ENCODE results near the gene PCYT1A.
A peak's percentile ranks its signal among the peaks of the same experiment; 100 is the strongest.

PCYT1A gene

DNA sequence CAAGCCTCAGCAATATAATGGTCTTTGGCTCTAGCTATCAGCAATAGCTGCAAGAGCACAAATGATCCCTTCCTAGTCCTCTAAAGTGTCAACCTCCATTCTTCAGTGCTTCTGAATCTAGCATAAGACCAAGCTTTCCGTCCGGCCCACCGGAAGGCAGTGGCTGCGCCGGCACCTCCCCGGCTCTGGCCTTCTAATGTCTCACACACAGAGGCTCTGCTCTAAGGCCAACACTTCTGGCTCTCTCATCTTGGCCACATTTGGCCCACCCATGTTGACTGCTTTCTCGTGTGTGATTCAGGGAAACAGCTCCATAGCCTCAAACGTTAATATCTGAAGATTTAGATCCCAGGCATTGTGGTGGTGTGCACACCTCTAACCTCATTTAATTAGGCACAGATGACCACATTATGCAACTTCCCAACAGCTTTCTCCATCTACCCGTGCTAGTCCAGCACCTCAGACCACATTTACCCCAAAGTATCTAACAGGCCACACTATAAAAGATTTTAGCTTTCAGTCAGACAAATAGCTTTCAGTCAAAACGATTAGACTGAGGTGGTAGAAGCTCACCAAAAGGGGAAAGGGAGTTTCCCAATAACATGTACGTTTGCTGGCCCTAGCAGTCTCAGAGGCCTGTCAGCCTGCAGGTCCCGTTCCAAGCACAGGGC, 51.9 kb downstream of the PCYT1A start:
- DNase-seq, result peak; percentile 56

GRCh38 chr3:196232882-196233251, 54.7 kb downstream of the PCYT1A start:
- DNase-seq, result no peak

- peak; percentile 82 for DNase-seq
Measured at GRCh38 chr3:196232154-196232881, 55.2 kb downstream of the PCYT1A start.

DNA sequence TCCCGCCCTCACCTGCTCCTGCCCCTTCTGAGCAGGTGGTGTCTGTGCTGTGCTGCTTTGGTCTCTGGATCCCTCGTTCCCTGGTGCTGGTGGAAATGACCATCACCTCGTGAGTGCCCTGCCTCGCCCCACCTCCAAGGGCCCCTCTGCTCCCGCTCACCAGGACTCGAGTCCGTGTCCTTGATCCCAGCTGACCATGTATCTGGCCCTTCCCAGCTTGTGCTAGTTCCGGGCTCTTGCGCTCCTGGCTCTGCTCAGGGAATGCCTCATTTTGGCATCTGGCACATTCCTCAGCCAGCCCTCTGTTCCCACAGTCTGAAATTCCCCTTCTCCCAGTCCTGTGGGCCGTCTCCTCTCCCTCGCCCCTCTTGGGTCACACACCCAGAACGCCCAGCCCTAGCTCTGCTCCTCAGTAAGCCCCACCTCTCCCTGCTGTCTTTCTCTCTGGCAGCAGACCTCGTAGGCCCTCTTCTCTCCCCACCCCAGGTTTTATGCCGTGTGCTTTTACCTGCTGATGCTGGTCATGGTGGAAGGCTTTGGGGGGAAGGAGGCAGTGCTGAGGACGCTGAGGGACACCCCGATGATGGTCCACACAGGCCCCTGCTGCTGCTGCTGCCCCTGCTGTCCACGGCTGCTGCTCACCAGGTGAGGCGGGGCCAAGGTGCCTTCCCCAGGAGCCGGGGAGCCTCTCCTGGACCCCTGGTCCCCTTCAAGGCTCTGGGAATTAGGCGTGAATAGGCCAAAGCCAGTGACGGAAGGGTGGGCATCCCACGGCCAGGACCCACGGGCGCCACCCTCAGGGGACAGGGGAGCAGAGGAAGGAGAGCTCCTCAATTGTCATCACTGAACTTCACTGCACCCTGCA, 59.7 kb downstream of the PCYT1A start:
- no peak for DNase-seq

- no peak for DNase-seq
Measured at GRCh38 chr3:196227121-196227561, 60.4 kb downstream of the PCYT1A start.

DNA sequence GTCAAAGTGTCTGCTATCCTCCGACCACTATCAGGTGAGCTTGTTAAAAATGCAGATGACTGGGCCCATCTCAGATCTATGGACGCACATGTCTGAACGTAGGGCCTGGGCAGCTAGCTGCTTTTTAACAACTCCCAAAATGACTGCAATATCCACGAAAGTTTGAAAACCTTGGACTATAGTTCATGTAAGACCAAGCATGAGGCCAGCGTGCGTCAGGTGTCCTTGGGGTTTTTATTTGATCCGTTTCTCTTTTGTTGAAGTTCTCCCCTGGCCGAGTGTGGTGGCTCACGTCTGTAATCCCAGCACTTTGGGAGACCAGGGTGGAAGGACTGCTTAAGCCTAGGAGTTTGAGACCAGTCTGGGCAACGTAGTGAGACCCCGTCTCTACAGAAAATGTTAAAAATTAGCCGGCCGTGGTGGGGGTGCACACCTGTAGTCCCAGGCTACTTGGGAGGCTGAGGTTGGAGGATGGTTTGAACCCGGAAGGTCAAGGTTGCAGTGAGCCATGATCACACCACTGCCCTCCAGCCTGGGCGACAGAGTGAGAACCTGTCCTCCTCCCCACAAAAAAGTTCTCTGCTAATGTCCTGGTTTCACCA, 61.7 kb downstream of the PCYT1A start:
- no peak for DNase-seq

- DNase-seq, result no peak
Measured at GRCh38 chr3:196225086-196225485, 62.4 kb downstream of the PCYT1A start.

DNA sequence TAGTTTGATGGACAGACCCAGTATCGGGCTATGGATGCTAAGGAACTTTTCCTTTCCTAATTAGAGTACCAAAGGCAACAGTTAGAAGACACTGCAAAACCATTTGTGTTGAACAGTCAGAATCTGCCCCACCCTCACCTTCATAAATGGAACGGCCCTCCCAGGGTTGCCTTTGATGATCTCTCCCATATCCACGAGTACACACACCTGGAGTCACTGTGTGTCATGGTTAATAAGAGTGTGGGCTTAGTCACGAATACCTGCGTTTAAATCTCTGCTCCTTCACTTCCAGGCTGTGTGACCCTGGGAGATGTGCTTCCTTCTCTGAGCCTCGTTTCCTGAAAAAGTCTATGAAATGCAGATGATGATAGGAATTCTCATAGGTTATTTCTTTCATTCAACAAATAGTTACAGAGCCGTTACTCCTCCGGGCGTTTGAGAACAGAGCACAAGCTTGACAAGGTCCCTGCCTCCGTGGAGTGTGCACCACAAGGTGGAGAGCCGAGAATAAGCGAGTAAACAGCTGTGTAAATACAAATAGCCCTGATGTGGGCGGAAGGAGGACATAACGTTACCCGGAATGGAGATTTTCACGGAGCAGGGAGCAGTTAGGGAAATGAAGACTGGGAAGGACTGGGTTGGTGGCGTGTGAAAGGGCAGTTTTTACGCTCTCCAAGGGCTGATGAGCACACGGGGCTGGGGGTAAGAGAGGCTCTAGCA, 64.5 kb downstream of the PCYT1A start:
- DNase-seq, result no peak

- DNase-seq, result peak; percentile 75
Measured at GRCh38 chr3:196220991-196221390, 66.5 kb downstream of the PCYT1A start.

- DNase-seq, result peak; percentile 88
Measured at GRCh38 chr3:196220587-196220986, 66.9 kb downstream of the PCYT1A start.

DNA sequence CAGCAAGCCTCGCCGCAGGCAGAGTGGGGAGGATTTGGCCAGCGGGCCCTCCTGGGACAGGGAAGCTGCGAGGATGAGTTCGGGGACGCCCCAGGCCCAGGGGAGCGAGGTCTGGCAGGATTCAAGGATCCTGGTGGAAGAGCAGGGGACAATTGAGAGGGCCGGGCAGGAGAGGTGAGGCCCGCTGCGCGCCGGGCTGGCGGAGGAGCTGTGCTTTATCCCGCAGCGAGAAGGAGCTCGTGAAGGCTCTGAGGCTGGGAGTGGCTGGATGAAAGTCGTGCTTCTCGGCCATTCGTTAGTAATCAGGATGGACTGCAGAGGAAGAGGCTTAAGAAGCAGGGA, 67.6 kb downstream of the PCYT1A start:
- DNase-seq, result no peak

DNA sequence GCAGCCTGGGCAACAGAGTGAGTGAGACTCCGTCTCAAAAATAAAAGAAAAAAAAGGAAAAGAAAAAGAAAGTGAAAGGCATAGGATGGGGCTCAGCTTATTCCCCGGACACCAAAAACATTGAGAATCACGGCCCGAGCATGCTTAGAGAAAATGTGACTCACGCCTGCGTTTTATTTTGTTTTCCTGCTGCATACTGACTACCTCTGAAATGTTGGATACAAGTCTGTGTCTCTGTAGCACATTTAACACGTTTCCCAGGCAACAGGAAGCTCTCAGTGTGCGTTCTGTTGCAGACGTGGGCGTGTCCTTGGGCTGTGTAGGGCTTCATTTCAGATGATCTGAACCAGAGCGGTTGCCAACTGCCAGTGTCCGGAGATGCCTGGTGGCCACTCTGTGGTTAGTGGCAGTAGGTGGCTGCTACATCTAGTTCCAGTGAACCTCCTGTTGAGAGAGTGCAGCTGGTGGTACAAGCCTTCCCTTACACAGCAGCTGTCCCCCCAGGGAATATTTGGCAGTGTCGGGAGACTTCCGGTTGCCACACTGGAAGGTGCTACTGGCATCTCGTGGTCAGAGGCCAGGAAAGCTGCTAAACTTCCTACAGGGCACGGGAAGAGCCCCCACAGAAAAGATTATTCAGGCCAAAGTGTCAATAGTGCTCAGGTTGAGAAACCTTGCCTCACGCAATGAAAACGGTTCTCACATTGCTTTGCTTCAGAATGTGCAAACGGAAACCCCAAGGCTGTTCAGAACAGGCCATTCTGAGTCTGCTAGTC, 68.1 kb downstream of the PCYT1A start:
- peak; percentile 91 for DNase-seq

GRCh38 chr3:196218155-196218712, 69.3 kb downstream of the PCYT1A start:
- no peak for DNase-seq

DNA sequence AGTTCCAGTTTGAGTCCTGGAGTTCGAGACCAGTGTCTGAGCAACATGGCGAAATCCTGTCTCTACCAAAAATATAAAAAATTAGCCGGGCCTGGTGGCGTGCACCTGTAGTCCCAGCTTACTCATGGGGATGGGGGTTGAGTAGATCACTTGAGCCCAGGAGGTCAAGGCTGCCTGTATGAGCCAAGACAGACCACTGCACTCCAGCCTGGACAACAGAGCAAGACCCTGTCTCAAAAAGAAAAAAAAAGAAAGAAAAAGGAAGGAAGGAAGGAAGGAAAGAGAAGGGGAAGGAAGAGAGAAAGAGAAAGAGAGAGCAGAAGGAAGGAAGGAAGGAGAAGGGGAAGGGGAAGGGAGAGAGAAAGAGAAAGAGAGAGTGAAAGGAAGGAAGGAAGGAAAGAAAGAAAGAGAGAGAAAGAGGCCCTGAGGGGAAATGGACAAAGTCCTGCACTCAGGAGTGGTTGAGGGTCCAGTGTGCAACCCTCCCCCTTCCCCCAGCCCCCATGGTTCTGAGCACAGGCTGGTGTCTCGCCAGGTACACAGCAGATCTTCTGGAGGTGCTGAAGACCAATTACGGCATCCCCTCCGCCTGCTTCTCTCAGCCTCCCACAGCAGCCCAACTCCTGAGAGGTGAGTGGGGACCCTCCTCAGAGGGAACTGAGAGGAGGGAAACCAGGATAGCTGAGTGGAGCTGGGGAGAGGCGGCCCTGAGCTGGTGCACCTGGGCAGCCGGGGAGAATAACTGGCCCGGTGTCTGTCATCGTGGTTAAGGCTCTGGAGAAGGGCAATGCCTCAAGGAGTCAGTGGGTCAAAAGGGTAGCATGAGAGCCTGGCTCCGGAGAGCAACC, 70.0 kb downstream of the PCYT1A start:
- no peak for DNase-seq

- DNase-seq, result no peak
Measured at GRCh38 chr3:196216681-196217211, 70.8 kb downstream of the PCYT1A start.

DNA sequence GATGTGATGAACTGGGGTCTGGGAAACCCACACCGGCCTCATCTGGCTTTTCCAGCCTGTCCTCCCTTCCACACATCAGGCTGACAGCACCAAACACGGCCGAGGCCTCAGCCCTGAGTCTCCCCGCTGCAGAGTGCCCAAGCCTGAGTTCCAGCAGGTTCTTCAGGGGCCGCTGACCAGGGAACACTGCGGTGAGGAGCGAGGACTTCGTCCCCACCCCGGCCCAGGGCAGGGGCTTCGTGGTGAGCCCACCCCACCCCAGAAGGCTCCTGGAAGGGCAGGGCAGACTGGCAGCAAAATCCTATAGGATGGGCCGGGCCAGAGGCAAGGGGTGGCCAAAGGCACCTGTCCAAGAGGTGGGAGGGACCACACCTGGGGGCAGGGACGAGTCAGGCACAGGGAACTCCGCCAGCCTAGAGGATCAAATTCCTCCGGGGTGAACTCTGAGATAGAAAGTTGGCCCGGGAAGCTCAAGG, 71.4 kb downstream of the PCYT1A start, which contains the start of gene SLC51A:
TSS of gene SLC51A (plus strand) at position 446 of the 476 bp plus-strand sequence. CDS start 179 bp downstream, outside the sequence.
- no peak for DNase-seq

DNA sequence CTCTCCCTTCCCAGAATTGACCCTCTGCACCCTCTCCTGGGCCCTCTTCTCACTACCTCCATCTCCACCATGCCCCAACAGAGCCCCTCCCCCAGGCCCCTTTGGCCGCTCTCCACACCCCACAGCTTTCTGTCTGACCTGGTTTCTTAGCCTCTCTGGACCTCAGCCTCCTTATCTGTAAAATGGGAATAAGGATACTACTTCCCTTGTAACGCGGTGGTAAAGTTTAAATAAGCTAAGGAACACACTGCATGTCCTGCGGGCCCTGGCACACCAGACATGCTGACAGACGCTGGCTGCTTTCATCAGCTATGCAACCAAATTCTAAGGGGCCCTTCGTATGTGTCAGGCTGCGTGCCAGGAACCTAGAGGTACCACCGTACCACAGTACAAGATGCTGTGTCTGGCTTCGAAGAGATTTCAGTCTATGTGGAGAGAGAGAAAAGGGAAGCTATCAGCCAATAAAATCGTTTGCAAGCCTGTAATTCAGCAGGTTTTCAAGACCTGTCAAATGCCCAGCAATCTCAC, 72.0 kb downstream of the PCYT1A start:
- no peak for DNase-seq

DNA sequence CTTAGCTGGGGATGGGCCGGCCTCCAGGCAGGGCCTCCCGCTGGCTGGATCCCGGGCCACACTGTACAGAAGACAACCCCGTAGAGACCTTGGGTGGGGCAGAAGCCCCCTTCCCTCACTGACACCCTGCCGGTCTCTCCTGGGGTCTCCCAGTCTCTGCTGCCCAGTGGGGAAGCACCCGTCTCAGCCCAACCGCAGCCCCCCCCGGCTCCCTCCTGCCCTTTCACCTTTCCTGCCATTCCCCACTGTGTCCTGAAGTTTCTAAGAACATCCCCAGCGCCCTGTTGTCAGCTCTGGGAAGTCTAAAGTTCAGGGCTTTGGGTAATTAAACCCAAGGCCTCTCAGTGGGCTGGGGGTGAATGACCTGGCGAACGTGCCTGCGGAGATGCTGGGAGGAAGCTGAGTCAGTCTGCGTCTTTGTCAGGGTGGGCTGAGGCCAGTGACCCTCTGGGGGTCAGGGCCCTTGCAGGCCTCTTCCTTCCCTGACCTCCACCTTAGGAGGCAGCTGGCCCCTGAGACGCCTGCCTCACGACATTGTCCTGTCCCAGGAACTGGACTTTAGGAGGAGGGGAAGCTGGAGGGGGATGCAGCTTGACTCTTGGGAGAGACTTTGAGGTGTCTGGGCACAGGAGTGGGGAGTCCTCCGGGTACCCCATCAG, 72.6 kb downstream of the PCYT1A start:
- DNase-seq, result no peak
